Fibroblast of pulmonary artery (primary cell): ENCODE data around the gene GTF3C1.
"Not testable (repeated sequence)": the region's sequence is repeated elsewhere in the genome, so short reads cannot be mapped to it uniquely, and the experiment has no call there.

Experiments used
- DNase-seq: peaks from one replicate; pipeline ENCODE4 v3.0.0-alpha.2; 2010; ENCODE audit warnings: low read depth
- H3K4me3 ChIP-seq: replicated peaks from 2 replicates; pipeline ENCODE4 v1.5.1; 2011; ENCODE audit warnings: low read depth, mild to moderate bottlenecking, control low read depth, low read length, moderate library complexity
- TF ChIP-seq, protein P1 (sequence below): IDR thresholded peaks from 2 replicates; pipeline ENCODE4 v1.5.1; 2011; ENCODE audit warnings: mild to moderate bottlenecking, control low read depth, low read length, inconsistent platforms; ENCODE audit errors: missing control alignments

Gene GTF3C1

DNA sequence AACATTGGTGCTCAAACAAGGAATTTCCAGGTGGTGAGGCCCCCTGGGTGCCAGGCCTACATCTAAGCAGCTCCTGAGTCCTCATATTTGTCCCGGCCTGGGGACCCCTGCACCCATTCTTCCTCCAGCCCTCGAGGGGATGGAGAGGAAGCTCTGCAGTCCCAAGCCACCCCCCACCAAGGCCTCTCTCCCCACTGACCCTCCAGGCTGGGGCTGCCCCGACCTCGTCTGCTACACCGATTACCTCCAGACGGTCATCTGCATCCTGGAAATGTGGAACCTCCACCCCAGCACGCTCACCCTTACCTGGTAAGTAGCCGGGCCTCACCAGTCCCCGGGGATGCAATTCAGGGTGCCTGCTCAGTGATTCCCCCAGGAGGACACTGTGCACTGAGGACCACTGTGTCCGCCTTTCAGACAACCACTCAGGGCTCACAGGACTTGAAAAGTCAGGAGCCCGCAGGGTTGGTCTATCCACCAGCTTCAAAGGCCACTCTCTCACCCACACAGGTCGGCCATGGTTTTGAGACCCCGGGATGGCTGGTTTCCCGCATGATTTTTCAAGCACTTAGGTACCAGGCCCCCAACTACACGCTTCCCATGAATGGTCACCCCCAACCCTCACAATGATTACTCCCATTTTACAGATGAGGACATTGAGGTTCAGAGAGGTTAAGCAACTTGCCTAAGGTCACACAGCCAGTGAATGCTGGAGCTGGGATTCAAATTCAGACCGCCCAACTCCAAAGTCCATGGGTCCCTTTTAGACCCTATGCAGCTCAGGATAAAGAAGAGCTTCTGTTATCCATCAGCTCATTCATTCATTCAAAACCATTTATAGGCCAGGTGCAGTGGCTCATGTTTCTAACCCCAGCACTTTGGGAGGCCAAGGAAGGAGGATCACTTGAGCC lies 115.3 kb downstream of the GTF3C1 start:
- no peak overlapping the region for H3K4me3 ChIP-seq
- TF ChIP-seq, protein P1, sequence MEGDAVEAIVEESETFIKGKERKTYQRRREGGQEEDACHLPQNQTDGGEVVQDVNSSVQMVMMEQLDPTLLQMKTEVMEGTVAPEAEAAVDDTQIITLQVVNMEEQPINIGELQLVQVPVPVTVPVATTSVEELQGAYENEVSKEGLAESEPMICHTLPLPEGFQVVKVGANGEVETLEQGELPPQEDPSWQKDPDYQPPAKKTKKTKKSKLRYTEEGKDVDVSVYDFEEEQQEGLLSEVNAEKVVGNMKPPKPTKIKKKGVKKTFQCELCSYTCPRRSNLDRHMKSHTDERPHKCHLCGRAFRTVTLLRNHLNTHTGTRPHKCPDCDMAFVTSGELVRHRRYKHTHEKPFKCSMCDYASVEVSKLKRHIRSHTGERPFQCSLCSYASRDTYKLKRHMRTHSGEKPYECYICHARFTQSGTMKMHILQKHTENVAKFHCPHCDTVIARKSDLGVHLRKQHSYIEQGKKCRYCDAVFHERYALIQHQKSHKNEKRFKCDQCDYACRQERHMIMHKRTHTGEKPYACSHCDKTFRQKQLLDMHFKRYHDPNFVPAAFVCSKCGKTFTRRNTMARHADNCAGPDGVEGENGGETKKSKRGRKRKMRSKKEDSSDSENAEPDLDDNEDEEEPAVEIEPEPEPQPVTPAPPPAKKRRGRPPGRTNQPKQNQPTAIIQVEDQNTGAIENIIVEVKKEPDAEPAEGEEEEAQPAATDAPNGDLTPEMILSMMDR: no peak
- no peak for DNase-seq

DNA sequence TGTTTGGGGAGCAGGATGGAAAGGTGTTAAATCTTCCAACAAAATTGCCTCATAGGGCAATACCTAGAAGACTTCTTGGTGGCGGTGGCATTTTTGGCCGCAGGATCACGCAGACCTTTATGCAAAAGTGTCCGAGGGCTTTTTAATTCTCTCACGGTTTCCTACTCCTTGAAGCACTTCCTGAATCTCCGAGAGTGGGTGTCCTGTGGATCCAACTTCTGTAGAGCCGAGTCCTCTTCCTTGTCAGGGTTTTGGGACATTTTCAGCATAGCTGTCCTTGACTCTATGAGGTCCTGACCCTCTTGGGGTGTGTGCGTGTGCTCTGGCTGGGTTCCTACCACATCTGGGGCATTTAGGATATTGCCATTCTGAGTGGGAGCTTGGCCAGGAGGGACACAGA lies 116.1 kb downstream of the GTF3C1 start:
- DNase-seq: no peak
- TF ChIP-seq, protein P1: no peak
- no peak overlapping the region for H3K4me3 ChIP-seq

DNA sequence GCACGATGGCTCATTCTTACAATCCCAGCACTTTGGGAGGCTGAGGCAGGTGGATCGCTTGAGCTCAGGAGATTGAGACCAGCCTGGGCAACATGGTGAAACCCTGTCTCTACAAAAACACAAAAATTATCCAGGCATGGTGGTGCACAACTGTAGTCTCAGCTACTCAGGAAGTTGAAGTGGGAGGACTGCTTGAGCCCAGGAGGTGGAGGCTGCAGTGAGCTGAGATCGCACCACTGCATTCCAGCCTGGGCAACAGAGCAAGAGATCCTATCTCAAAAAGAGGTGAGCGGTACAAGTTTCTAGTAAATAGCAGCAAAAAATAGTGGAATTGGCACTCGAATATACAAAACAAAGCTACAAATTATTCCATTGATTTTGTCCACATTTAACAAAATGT lies 116.5 kb downstream of the GTF3C1 start:
- not testable (repeated sequence) for H3K4me3 ChIP-seq, DNase-seq

DNA sequence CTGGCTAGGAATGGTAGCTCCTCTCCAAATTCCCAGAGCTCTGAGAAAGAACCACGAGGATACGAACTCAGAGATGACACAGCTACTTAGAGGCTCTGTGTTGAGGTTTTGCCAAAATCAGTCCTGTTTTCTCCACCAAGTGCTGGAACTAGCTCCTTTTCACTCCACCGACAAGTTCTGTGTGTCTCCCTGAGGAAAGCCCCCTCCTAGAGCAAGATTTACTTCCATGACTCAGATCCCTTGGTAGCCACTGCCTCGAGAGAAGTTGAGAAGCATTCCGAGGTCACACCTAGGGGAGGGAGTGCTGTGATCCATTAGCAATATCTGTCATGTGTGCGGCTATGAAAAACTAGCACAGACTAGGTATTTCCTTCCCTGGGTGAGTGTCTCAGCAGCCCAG lies 117.2 kb downstream of the GTF3C1 start:
- TF ChIP-seq, protein P1: no peak
- DNase-seq: peak; percentile 42
- no peak overlapping the region for H3K4me3 ChIP-seq

DNA sequence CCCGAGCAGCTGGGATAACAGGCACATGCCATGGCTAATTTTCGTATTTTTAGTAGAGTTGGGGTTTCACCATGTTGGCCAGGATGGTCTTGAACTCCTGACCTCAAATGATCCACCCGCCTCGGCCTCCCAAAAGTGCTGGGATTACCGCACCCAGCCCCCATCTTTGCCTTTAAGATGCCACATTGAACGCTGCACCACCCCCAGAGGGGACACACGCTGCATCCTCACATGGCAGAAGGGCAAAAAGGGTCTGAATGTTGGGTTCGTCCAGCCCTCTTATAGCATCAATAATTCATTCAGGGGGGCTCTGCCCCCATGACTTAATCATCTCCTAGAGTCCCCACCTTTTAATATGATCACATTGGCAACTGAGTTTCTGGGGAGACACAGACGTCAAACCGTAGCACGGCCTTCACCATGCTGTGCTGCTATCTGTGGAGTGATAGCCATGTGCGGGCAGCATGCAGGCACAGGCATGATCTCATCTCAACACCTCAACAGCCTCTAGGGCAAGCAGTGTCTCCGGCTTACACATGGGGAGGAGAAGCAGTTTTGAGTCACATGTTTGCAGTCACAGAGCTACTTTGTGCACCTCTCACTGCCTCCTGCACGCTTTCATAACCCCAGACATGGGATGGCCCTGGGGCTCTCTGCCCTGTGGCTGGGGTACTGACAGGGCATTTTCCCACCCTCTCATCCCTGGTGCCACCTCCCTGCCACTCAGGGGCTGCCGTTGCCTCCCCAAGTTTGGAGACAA lies 117.8 kb downstream of the GTF3C1 start:
- DNase-seq: no peak
- H3K4me3 ChIP-seq: no peak overlapping the region
- TF ChIP-seq, protein P1: no peak

DNA sequence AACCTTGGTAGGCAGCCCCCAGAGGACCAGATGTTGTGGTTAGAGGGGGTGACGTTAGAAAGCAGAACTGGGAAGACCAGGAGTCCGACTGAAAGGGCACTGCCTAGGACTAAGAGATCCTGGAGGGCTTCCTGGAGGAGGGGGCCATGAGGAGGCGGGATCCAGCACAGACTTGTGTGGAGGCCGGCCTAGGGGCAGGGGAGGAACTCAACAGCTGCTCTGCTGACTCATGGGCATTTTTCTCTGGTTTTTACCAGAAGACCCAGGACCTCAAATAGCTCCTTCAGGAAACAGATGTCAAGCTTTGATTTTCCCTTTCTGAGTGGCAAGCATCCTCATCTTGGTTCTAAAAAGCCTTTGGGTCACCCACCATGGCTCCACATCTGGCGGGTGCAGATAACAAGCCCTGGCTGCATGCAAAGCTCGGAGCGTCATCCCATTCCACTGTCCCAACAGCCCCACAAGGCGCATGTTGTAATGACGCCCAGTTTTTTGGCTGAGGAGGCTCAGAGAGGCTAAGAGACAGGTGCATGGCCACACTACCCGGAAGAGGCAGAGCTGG lies 118.7 kb downstream of the GTF3C1 start:
- peak; percentile 5 for DNase-seq
- no peak overlapping the region for H3K4me3 ChIP-seq
- TF ChIP-seq, protein P1: no peak

DNA sequence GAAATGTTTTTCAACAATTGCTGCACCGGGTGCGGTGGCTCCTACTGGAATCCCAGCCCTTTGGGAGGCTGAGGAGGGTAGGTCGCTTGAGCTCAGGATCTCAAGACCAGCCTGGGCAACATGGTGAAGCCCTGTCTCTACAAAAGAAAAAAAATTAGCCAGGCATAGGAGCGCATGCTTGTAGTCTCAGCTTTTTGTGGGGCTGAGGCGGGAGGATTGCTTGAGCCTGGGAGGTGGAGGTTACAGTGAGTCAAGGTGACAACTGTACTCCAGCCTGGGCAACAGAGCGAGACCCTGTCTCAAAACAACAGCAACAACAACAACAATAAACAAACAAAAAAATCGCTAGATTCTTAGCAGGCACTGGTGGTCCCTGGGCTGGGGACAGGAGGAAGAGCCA lies 119.2 kb downstream of the GTF3C1 start:
- no peak overlapping the region for H3K4me3 ChIP-seq
- DNase-seq: no peak
- TF ChIP-seq, protein P1: no peak
